ENCODE results near the gene GP9. TPM values are rescaled to one million over a fixed set of nuclear protein-coding genes. Genes with fewer than 3 reads are reported as not detected.
"Not testable (repeated sequence)": the region's sequence is repeated elsewhere in the genome, so short reads cannot be mapped to it uniquely, and the experiment has no call there.

GP9 gene
- total RNA-seq, 1 donor from 2014 or later = not detected

GRCh38 chr3:129084501-129084900, 23.9 kb downstream of the GP9 start:
- intact Hi-C loops (cut with micrococcal nuclease) = no loop called here

GRCh38 chr3:129085165-129085715, 24.7 kb downstream of the GP9 start:
- intact Hi-C loops (cut with micrococcal nuclease) = no loop called here
- Mint-ChIP-seq H3K27me3 (peaks cover 2% of the 10 kb centered on the region), H3K27ac (no peak overlapping the region), H3K9me3 (no peaks in the 10 kb centered on the region), H3K4me3 (no peak overlapping the region), H3K36me3 (ENCODE audit: low read depth) (no peaks in the 10 kb centered on the region), H3K4me1 (no peaks in the 10 kb centered on the region)
- TF ChIP-seq CTCF (IDR thresholded peaks at IDR 0.05) = no peak
- CTCF ChIA-PET = interaction anchor here (0.6 kb wide), 1 partner anchor 269 kb away, joined by 4 read pairs; no protein-coding TSS in a partner anchor
- ATAC-seq (ENCODE audit: low read depth) = no peak
- no peak for DNase-seq
- POLR2A ChIA-PET = interaction anchor here (0.8 kb wide), 1 partner anchor 35 kb away, joined by 3 read pairs; no protein-coding TSS in a partner anchor

More at GRCh38 chr3:129084501-129084900, 23.9 kb downstream of the GP9 start:
- DNase-seq = no peak
- Mint-ChIP-seq H3K27me3 (peaks cover 2% of the 10 kb centered on the region), H3K4me3 (no peak overlapping the region), H3K27ac (no peak overlapping the region), H3K9me3 (no peaks in the 10 kb centered on the region), H3K4me1 (no peaks in the 10 kb centered on the region), H3K36me3 (ENCODE audit: low read depth) (no peaks in the 10 kb centered on the region)
- no peak for TF ChIP-seq CTCF (IDR thresholded peaks at IDR 0.05)
- no peak for ATAC-seq (ENCODE audit: low read depth)
- ChIA-PET CTCF (no interaction called here), POLR2A (no interaction called here)

- DNase-seq (no peak), ATAC-seq (ENCODE audit: low read depth) (no peak)
- Mint-ChIP-seq H3K27me3 (peaks cover 2% of the 10 kb centered on the region), H3K4me3 (no peak overlapping the region), H3K4me1 (no peaks in the 10 kb centered on the region), H3K36me3 (ENCODE audit: low read depth) (no peaks in the 10 kb centered on the region), H3K9me3 (no peaks in the 10 kb centered on the region), H3K27ac (no peak overlapping the region)
- ChIA-PET CTCF (interaction anchor here (0.7 kb wide), 1 partner anchor 115 kb away, joined by 3 read pairs; no protein-coding TSS in a partner anchor), POLR2A (interaction anchor here (0.8 kb wide), 1 partner anchor 35 kb away, joined by 3 read pairs; no protein-coding TSS in a partner anchor)
- no peak for TF ChIP-seq CTCF (IDR thresholded peaks at IDR 0.05)
- intact Hi-C loops (cut with micrococcal nuclease) = no loop called here
These were observed 25.2 kb downstream of the GP9 start for GRCh38 chr3:129085818-129086217.

GRCh38 chr3:129087138-129087702, 26.6 kb downstream of the GP9 start:
- no peaks in the 10 kb centered on the region for H3K9me3 Mint-ChIP-seq
- ATAC-seq (ENCODE audit: low read depth) (no peak), DNase-seq (no peak)
- POLR2A ChIA-PET = no interaction called here
- H3K4me3 Mint-ChIP-seq = no peak overlapping the region
- CTCF ChIA-PET = no interaction called here
- no peak for TF ChIP-seq CTCF (IDR thresholded peaks at IDR 0.05)
- intact Hi-C loops (cut with micrococcal nuclease) = no loop called here
- H3K27ac Mint-ChIP-seq = no peak overlapping the region
- no peaks in the 10 kb centered on the region for H3K4me1 Mint-ChIP-seq
- H3K27me3 Mint-ChIP-seq = no peaks in the 10 kb centered on the region
- H3K36me3 Mint-ChIP-seq (ENCODE audit: low read depth) = peaks cover 7% of the 10 kb centered on the region

GRCh38 chr3:129087904-129088303, 27.3 kb downstream of the GP9 start:
- H3K4me3 Mint-ChIP-seq; POLR2A ChIA-PET; H3K27me3 Mint-ChIP-seq; H3K27ac Mint-ChIP-seq; H3K9me3 Mint-ChIP-seq; DNase-seq; intact Hi-C loops (cut with micrococcal nuclease); H3K4me1 Mint-ChIP-seq; H3K36me3 Mint-ChIP-seq (ENCODE audit: low read depth); CTCF ChIA-PET: not testable (repeated sequence)
- ATAC-seq (ENCODE audit: low read depth) = peak; percentile 64

GRCh38 chr3:129088312-129088711, 27.7 kb downstream of the GP9 start:
- H3K36me3 Mint-ChIP-seq (ENCODE audit: low read depth) = peaks cover 12% of the 10 kb centered on the region
- H3K4me1 Mint-ChIP-seq; ATAC-seq (ENCODE audit: low read depth); H3K27me3 Mint-ChIP-seq; H3K4me3 Mint-ChIP-seq; H3K9me3 Mint-ChIP-seq; H3K27ac Mint-ChIP-seq; POLR2A ChIA-PET; intact Hi-C loops (cut with micrococcal nuclease); CTCF ChIA-PET; DNase-seq: not testable (repeated sequence)
